Measurements from ENCODE around the gene CARD19. TPM values are rescaled to one million over a fixed set of nuclear protein-coding genes. Genes with fewer than 3 reads are reported as not detected.
A peak's percentile ranks its signal among the peaks of the same experiment; 100 is the strongest.

Gene CARD19
- total and polyA plus RNA-seq, 5 experiments from 2014 or later: 56.3 to 71.2 (median 62.9) TPM

DNA sequence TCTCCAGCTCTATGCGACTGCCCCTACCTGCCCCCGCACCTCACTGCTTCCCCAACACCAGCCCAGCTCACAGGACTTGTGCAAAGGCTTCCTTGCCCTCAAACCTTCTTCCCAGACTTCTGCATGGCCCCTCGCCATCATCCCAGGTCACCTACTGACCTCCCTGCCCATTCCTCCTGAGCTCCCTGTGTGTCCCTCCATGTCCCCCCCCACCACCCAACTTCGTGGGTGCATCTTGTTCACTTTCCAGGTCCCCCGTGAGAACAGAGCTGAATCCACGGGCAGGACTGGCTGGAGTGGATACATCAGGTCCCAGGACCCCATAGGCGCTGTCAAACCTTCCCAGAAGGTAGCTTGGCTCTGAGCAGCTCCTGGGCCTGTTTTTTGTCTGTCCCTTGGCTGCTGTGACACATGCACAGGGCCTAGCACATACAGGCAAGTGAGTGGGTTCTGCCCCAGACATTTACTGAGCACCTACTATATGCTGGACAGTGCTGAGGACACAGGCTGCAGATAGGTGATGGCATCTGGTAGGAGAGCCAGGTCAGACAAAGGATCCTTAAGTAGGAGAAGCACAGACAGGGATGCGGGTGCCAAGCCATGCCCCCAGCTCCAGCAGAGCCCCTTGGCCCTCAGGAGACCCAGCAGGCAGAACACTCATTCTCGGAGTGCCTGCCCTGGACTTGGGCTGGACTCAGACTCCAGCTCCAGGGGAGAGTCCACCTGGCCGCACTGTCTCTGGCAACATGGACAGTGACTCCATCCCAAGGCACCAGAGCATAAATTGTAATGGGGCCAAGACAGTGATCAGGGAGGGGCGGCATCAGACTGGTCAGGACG is 23.1 kb downstream of the CARD19 start:
- ATAC-seq (no peak), DNase-seq (no peak)
- Mint-ChIP-seq H3K4me3 (peak overlapping the region in 5 of 10 donors; percentile 3 to 56 (median 26)), H3K4me1 (peaks cover 21 to 45% (median 43%) of the 10 kb centered on the region in 4 donors), H3K36me3 (peaks cover 0 to 25% (median 3%) of the 10 kb centered on the region in 3 donors), H3K27ac (peak overlapping the region; percentile 1 to 88 (median 85)), H3K27me3 (no peaks in the 10 kb centered on the region), H3K9me3 (no peaks in the 10 kb centered on the region)
- POLR2A ChIA-PET: interaction anchor here (0.5 to 3.8 kb wide), 11 partner anchors 11 to 455 kb away, joined by 3 to 13 read pairs (median 3); partner anchors contain the start of gene NINJ1

DNA sequence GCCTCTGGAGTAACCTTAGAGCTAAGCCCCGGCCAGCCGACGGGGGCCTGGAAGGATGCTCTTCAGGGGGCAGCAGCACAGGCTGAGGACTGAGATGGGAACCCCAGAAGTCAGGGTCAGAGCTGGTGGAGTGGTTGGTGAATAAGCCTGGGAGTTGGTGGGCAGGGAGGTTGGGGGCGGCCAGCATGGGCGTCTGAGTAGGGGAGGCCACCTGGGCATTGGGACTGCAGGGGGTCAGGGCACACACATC is 23.6 kb downstream of the CARD19 start:
- no peaks in the 10 kb centered on the region for H3K27me3 Mint-ChIP-seq
- DNase-seq: no peak
- POLR2A ChIA-PET: interaction anchor here (0.5 to 3.8 kb wide), 11 partner anchors 10 to 455 kb away, joined by 3 to 13 read pairs (median 3); partner anchors contain the start of gene NINJ1
- peak overlapping the region in 9 of 10 donors; percentile 63 to 89 (median 87) for H3K27ac Mint-ChIP-seq
- no peaks in the 10 kb centered on the region for H3K9me3 Mint-ChIP-seq
- peak overlapping the region in 9 of 10 donors; percentile 3 to 60 (median 52) for H3K4me3 Mint-ChIP-seq
- peaks cover 20 to 43% (median 42%) of the 10 kb centered on the region in 4 donors for H3K4me1 Mint-ChIP-seq
- H3K36me3 Mint-ChIP-seq: peaks cover 0 to 29% (median 3%) of the 10 kb centered on the region in 3 donors
- no peak for ATAC-seq

GRCh38 chr9:93119953-93120845 is 24.2 kb downstream of the CARD19 start:
- H3K4me1 Mint-ChIP-seq: peaks cover 16 to 42% (median 38%) of the 10 kb centered on the region in 4 donors
- peak in 5 of 10 donors; percentile 31 to 57 (median 40) for DNase-seq
- peak overlapping the region in 8 of 10 donors; percentile 3 to 60 (median 54) for H3K4me3 Mint-ChIP-seq
- no peaks in the 10 kb centered on the region for H3K9me3 Mint-ChIP-seq
- peaks cover 0 to 31% (median 5%) of the 10 kb centered on the region in 3 donors for H3K36me3 Mint-ChIP-seq
- ATAC-seq: peak; percentile 79 to 84
- POLR2A ChIA-PET: interaction anchor here (0.5 to 3.8 kb wide), 13 partner anchors 9 to 454 kb away, joined by 3 to 13 read pairs (median 3); partner anchors contain the start of gene NINJ1
- H3K27ac Mint-ChIP-seq: peak overlapping the region; percentile 63 to 90 (median 87)
- no peaks in the 10 kb centered on the region for H3K27me3 Mint-ChIP-seq

DNA sequence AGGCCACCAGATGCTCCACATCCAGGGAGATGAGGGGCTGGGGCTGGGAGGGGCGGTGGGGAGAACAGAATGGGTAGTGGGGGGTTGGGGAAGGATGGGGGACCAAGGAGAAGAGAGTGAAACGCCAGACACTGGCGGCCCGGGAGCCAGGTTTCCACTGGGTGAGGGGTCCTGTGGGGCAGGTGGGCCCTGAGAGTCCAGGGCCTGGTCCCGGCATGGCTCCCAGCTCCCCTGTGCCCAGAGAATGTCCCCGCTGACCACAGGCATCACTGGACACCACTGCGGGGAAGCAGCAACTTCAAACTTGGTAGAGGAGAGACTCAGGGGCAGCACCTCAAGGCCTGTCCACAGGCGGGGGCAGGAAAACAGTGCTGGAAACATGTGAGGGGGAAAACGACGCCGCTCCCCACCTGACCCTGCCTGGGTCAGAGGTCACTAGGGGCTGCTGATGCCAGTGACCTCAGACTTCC is 24.9 kb downstream of the CARD19 start:
- Mint-ChIP-seq H3K4me3 (peak overlapping the region in 1 of 10 donors; percentile 11), H3K27ac (peak overlapping the region in 5 of 10 donors; percentile 13 to 80 (median 38)), H3K36me3 (peaks cover 0 to 31% (median 9%) of the 10 kb centered on the region in 3 donors), H3K27me3 (no peaks in the 10 kb centered on the region), H3K9me3 (no peaks in the 10 kb centered on the region), H3K4me1 (peaks cover 18 to 49% (median 43%) of the 10 kb centered on the region in 4 donors)
- POLR2A ChIA-PET: interaction anchor here (1.0 to 3.8 kb wide), 5 partner anchors 9 to 23 kb away, joined by 3 to 13 read pairs (median 3); no protein-coding TSS in a partner anchor
- peak in 1 of 10 donors; percentile 41 for DNase-seq
- no peak for ATAC-seq

DNA sequence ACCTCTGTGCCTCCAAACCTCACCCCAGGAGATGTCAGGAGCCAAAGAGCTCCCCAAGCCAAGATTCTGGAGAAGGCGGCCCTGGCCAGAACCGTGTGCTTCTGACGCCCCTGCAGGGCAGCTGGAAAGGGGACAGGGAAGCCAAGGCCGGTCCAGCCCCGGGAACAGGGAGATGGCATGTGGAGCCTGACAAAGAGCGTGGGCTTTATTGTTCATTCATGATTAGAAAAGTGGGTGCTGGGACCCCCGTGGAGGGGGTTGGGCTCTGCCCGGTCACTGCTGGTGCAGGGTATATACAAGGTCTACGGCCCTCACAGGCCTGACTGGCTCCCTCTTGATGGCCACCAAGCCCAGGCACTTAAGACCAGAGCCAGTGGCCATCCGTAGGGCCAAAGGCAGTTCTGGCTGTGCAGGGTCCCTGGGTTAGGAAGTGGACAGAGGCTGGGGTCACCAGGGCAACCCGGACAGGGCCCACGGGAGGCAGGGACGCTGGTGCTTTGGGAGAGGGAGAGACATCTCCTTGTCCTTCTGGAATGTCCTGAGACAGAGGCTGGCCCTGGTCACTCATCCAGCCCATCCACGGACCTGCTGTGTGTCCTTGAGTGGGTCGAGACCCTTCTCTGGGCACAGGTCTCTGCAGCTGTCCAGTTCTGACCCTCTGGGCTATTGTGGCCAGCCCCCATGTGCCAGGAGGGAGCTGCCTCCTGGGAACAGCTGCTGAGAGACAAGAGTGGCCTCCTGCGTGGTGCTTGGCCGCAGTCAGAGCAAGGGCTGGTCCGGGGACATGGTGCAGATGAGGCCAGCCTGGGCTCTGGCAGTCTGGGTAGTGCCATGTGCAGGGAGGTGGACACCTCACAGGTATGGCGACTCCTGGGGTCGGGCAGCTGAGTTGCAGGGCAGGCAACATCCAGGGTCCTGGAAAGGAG is 25.6 kb downstream of the CARD19 start:
- H3K9me3 Mint-ChIP-seq: no peaks in the 10 kb centered on the region
- peak in 1 of 10 donors; percentile 59 for DNase-seq
- no peaks in the 10 kb centered on the region for H3K27me3 Mint-ChIP-seq
- H3K36me3 Mint-ChIP-seq: peaks cover 0 to 33% (median 10%) of the 10 kb centered on the region in 3 donors
- H3K4me1 Mint-ChIP-seq: peaks cover 21 to 56% (median 50%) of the 10 kb centered on the region in 4 donors
- H3K27ac Mint-ChIP-seq: peak overlapping the region in 6 of 10 donors; percentile 25 to 82 (median 53)
- POLR2A ChIA-PET: interaction anchor here (1.2 to 7.8 kb wide), 4 partner anchors 8 to 23 kb away, joined by 3 to 54 read pairs (median 8); partner anchors contain the start of gene NINJ1
- no peak overlapping the region for H3K4me3 Mint-ChIP-seq
- no peak for ATAC-seq

- DNase-seq: peak in 1 of 10 donors; percentile 45
- ATAC-seq: no peak
- Mint-ChIP-seq H3K9me3 (no peaks in the 10 kb centered on the region), H3K27me3 (no peaks in the 10 kb centered on the region), H3K36me3 (peaks cover 0 to 33% (median 10%) of the 10 kb centered on the region in 3 donors), H3K4me3 (no peak overlapping the region), H3K4me1 (peaks cover 24 to 68% (median 61%) of the 10 kb centered on the region in 4 donors), H3K27ac (peak overlapping the region in 4 of 10 donors; percentile 20 to 80 (median 36))
- POLR2A ChIA-PET: interaction anchor here (0.7 to 7.8 kb wide), 5 partner anchors 10 to 21 kb away, joined by 3 to 54 read pairs (median 5); partner anchors contain the start of gene NINJ1
These were observed 26.8 kb downstream of the CARD19 start for GRCh38 chr9:93122721-93123221.

DNA sequence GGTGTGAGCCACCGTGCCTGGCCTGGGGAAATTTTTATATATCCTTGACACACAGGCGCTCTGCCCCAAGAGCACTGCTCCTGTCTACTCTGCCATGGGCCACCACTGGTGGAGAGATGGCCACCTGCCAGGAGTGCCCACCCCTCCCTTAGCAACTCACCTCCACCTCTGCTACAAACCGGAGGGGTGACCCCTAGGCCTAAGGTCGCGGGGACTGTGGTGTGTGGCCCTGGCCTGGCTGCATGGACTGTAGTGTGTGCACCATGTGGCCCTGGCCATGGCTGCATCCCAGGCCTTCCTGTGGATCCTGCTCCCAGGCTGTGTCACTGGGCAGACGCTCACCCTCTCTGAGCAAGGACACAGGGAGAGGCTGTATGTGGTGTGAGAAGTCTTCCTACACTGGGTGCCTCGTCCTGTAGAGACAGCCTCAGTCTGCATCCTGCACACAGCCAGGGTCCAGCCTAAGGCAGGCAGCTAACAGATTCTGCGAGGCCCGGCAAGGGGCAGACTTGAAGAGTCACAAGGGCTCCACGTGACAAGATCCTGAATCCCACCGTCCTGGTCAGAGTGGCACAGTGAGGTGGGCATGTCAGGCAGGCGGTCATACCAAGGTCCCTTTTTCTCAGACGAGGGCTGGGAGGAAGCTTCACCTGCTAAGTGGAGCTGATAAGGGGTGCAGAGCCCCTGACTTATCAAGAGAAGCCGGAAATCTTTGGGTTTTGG is 27.7 kb downstream of the CARD19 start:
- no peaks in the 10 kb centered on the region for H3K9me3 Mint-ChIP-seq
- peaks cover 0 to 34% (median 10%) of the 10 kb centered on the region in 3 donors for H3K36me3 Mint-ChIP-seq
- ATAC-seq (no peak), DNase-seq (peak in 1 of 10 donors; percentile 56)
- H3K27me3 Mint-ChIP-seq: no peaks in the 10 kb centered on the region
- POLR2A ChIA-PET: interaction anchor here (0.7 to 7.8 kb wide), 5 partner anchors 11 to 59 kb away, joined by 3 to 54 read pairs (median 5); partner anchors contain the start of gene NINJ1
- H3K4me1 Mint-ChIP-seq: peaks cover 26 to 70% (median 65%) of the 10 kb centered on the region in 4 donors
- H3K4me3 Mint-ChIP-seq: peak overlapping the region in 3 of 10 donors; percentile 10 to 39 (median 14)
- H3K27ac Mint-ChIP-seq: peak overlapping the region in 9 of 10 donors; percentile 46 to 99 (median 71)

- H3K36me3 Mint-ChIP-seq: peaks cover 0 to 35% (median 10%) of the 10 kb centered on the region in 3 donors
- no peaks in the 10 kb centered on the region for H3K27me3 Mint-ChIP-seq
- peak overlapping the region; percentile 55 to 99 (median 87) for H3K27ac Mint-ChIP-seq
- peak overlapping the region in 5 of 10 donors; percentile 3 to 29 (median 19) for H3K4me3 Mint-ChIP-seq
- H3K9me3 Mint-ChIP-seq: no peaks in the 10 kb centered on the region
- POLR2A ChIA-PET: interaction anchor here (1.1 to 7.8 kb wide), 6 partner anchors 10 to 63 kb away, joined by 3 to 54 read pairs (median 4); partner anchors contain the start of gene NINJ1
- H3K4me1 Mint-ChIP-seq: peaks cover 26 to 70% (median 62%) of the 10 kb centered on the region in 4 donors
- peak in 2 of 10 donors; percentile 15 to 47 for DNase-seq
- ATAC-seq: no peak
These were observed 28.8 kb downstream of the CARD19 start for GRCh38 chr9:93124793-93125192.

DNA sequence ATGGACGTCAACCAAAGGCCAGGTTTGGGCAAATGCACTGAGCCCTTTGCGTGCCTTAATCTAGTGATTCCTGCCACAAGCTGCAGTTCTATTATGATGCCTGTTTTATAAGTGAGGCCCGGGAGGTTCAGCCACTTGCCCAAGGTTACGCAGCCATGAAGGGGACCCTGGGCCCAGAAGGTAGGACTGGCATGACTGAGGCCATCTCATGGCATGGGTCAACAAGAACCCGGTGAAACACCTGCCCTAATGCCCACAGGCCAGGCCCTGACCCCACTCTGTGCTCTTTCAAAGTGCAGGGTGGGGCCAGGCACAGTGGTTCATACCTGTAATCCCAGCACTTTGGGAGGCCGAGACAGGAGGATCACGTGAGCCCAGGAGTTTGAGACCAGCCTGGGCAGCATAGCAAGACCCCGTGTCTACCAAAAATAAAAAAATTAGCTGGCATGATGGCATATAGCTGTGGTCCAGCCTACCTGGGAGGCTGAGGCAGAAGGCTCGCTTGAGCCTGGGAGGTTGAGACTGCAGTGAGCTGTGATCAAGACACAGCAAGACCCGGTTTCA is 29.4 kb downstream of the CARD19 start:
- POLR2A ChIA-PET: interaction anchor here (0.8 to 7.8 kb wide), 7 partner anchors 11 to 97 kb away, joined by 3 to 54 read pairs (median 4); partner anchors contain the start of gene NINJ1
- ATAC-seq (no peak), DNase-seq (peak in 2 of 10 donors; percentile 12 to 45)
- H3K27ac Mint-ChIP-seq: peak overlapping the region; percentile 93 to 99 (median 97)
- H3K4me1 Mint-ChIP-seq: peaks cover 23 to 69% (median 60%) of the 10 kb centered on the region in 4 donors
- H3K9me3 Mint-ChIP-seq: no peaks in the 10 kb centered on the region
- H3K36me3 Mint-ChIP-seq: peaks cover 0 to 34% (median 10%) of the 10 kb centered on the region in 3 donors
- H3K4me3 Mint-ChIP-seq: peak overlapping the region in 9 of 10 donors; percentile 57 to 90 (median 83)
- H3K27me3 Mint-ChIP-seq: no peaks in the 10 kb centered on the region

All from naive thymus-derived CD8-positive, alpha-beta T cell (primary cell).